ENCODE data around the gene DNAL4.

DNA sequence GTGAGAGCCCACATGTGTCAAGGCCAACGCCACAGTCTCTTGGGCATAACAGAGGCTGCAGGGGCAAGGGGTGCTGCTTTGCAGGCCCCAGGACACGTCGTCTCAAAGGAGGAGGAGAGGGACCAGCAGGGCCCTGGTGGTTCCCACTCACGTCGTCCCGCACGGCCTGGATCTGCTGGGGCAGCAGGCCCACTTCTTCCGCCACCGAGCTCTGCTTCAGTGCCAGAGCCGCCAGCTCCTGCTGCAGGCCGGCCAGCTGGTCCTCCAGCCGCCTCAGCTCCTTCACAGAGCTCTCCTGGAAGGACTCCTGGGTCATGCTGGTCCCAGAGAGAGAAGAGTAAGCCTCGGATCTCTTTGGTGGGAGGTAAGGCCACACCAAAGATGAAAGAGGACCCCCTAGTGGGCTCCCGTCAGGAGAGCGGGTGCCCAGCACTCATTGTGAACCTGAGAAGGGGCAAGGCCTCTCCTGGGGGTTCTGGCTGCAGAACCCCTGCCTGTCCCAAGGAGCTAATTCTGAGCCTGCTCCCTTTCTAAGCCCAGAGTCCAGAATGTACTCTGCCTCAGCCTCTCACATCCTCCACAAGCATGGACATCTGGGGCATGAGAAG lies 53.7 kb downstream of the DNAL4 start:
- TF ChIP-seq, protein P1, sequence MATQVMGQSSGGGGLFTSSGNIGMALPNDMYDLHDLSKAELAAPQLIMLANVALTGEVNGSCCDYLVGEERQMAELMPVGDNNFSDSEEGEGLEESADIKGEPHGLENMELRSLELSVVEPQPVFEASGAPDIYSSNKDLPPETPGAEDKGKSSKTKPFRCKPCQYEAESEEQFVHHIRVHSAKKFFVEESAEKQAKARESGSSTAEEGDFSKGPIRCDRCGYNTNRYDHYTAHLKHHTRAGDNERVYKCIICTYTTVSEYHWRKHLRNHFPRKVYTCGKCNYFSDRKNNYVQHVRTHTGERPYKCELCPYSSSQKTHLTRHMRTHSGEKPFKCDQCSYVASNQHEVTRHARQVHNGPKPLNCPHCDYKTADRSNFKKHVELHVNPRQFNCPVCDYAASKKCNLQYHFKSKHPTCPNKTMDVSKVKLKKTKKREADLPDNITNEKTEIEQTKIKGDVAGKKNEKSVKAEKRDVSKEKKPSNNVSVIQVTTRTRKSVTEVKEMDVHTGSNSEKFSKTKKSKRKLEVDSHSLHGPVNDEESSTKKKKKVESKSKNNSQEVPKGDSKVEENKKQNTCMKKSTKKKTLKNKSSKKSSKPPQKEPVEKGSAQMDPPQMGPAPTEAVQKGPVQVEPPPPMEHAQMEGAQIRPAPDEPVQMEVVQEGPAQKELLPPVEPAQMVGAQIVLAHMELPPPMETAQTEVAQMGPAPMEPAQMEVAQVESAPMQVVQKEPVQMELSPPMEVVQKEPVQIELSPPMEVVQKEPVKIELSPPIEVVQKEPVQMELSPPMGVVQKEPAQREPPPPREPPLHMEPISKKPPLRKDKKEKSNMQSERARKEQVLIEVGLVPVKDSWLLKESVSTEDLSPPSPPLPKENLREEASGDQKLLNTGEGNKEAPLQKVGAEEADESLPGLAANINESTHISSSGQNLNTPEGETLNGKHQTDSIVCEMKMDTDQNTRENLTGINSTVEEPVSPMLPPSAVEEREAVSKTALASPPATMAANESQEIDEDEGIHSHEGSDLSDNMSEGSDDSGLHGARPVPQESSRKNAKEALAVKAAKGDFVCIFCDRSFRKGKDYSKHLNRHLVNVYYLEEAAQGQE (IDR thresholded peaks at IDR 0.05; ENCODE audit: insufficient read depth in 1 of 2, low read depth in 2 of 2, low read length in 2 of 2): no peak
- TF ChIP-seq POLR2AphosphoS5 (IDR thresholded peaks at IDR 0.05; ENCODE audit: low read depth, low read length): no peak
- TF ChIP-seq TAF1 (IDR thresholded peaks at IDR 0.05; ENCODE audit: borderline replicate concordance, insufficient read depth, low read length): no peak
- TF ChIP-seq SIN3A (IDR thresholded peaks at IDR 0.05; ENCODE audit: borderline replicate concordance, insufficient read depth, low read length): no peak
- TF ChIP-seq FOXP2 (optimal IDR thresholded peaks at IDR 0.05; ENCODE audit: borderline replicate concordance, extremely low read depth, extremely low read length, insufficient read depth): no peak

Measured in PFSK-1 (cell line).